ENCODE measurements around the gene CCL1. TPM values are rescaled to one million over a fixed set of nuclear protein-coding genes. Genes with fewer than 3 reads are reported as not detected.

The CCL1 gene
- polyA plus RNA-seq, 1 of the 3 experiments (the other 2 are of a cell fraction): not detected

- TF ChIP-seq, protein P1, sequence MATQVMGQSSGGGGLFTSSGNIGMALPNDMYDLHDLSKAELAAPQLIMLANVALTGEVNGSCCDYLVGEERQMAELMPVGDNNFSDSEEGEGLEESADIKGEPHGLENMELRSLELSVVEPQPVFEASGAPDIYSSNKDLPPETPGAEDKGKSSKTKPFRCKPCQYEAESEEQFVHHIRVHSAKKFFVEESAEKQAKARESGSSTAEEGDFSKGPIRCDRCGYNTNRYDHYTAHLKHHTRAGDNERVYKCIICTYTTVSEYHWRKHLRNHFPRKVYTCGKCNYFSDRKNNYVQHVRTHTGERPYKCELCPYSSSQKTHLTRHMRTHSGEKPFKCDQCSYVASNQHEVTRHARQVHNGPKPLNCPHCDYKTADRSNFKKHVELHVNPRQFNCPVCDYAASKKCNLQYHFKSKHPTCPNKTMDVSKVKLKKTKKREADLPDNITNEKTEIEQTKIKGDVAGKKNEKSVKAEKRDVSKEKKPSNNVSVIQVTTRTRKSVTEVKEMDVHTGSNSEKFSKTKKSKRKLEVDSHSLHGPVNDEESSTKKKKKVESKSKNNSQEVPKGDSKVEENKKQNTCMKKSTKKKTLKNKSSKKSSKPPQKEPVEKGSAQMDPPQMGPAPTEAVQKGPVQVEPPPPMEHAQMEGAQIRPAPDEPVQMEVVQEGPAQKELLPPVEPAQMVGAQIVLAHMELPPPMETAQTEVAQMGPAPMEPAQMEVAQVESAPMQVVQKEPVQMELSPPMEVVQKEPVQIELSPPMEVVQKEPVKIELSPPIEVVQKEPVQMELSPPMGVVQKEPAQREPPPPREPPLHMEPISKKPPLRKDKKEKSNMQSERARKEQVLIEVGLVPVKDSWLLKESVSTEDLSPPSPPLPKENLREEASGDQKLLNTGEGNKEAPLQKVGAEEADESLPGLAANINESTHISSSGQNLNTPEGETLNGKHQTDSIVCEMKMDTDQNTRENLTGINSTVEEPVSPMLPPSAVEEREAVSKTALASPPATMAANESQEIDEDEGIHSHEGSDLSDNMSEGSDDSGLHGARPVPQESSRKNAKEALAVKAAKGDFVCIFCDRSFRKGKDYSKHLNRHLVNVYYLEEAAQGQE (IDR thresholded peaks at IDR 0.05; ENCODE audit: low read depth, low read length): no peak
- no peak for TF ChIP-seq MXI1 (IDR thresholded peaks at IDR 0.05; ENCODE audit: low read depth, low read length)
- TF ChIP-seq POLR2AphosphoS5 (IDR thresholded peaks at IDR 0.05; ENCODE audit: low read depth, low read length): no peak
These were observed 4.4 kb downstream of the CCL1 start (continued) for GRCh38 chr17:34358631-34359030.

DNA sequence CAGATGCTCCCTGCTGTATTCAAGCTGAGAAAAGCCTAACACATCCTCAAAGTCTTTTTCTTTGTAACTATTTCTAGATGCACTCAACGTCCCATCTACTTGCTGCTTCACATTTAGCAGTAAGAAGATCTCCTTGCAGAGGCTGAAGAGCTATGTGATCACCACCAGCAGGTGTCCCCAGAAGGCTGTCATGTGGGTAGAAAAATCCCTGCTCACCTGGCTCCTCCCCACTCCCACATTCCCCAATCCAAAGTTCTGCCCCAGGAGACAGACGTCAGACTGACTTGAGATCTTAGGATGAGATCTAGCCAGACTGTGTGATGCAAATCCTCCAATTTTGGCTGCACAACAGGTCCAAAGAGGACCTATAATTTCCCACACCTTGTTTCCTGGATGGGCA lies 5.6 kb downstream of the CCL1 start:
- H3K27ac ChIP-seq (ENCODE audit: low read depth in 2 of 2, low read length in 1 of 2): no peak overlapping the region
- H3K4me2 ChIP-seq: no peak overlapping the region
- ChIA-PET POLR2A (no interaction called here), CTCF (interaction anchor here (1.0 to 5.2 kb wide), 5 partner anchors 155 to 188 kb away, joined by 3 to 48 read pairs (median 6); no protein-coding TSS in a partner anchor)
- DNase-seq: no peak
- H3K4me3 ChIP-seq (ENCODE audit: low read depth in 2 of 2, low read length in 1 of 2): no peak overlapping the region
- no peaks in the 10 kb centered on the region for H4K20me1 ChIP-seq (ENCODE audit: insufficient read depth)
- H3K4me1 ChIP-seq (ENCODE audit: control insufficient read depth in 1 of 2, insufficient read depth in 2 of 2, low read depth in 1 of 2, low read length in 1 of 2): no peaks in the 10 kb centered on the region
- H3K9me3 ChIP-seq: no peaks in the 10 kb centered on the region
- no peaks in the 10 kb centered on the region for H3F3A ChIP-seq (replicated peaks; ENCODE audit: insufficient read depth)
- TF ChIP-seq ZBTB33 (IDR thresholded peaks at IDR 0.05; ENCODE audit: borderline replicate concordance, low read depth) (no peak), SIN3A (IDR thresholded peaks at IDR 0.05; ENCODE audit: borderline replicate concordance, low read depth, low read length) (no peak), NFIC (IDR thresholded peaks at IDR 0.05; ENCODE audit: borderline replicate concordance) (no peak), RXRA (IDR thresholded peaks at IDR 0.05; ENCODE audit: borderline replicate concordance, low read depth) (no peak), GABPA (IDR thresholded peaks at IDR 0.05; ENCODE audit: low read depth) (no peak), RAD21 (IDR thresholded peaks at IDR 0.05; ENCODE audit: low read length) (no peak), CTCF (IDR thresholded peaks at IDR 0.05) (no peak), TCF12 (IDR thresholded peaks at IDR 0.05) (no peak), SMC3 (IDR thresholded peaks at IDR 0.05; ENCODE audit: low read depth, low read length) (no peak), EP300 (IDR thresholded peaks at IDR 0.05; ENCODE audit: borderline replicate concordance in 1 of 2, low read depth in 1 of 2, low read length in 1 of 2) (no peak), CHD2 (IDR thresholded peaks at IDR 0.05; ENCODE audit: low read length, partially characterized antibody) (no peak), ELF1 (IDR thresholded peaks at IDR 0.05) (no peak), USF1 (IDR thresholded peaks at IDR 0.05; ENCODE audit: borderline replicate concordance, low read depth) (no peak), MXI1 (IDR thresholded peaks at IDR 0.05; ENCODE audit: low read depth, low read length) (no peak), EZH2phosphoT487 (IDR thresholded peaks at IDR 0.05; ENCODE audit: borderline replicate concordance, low read depth) (no peak), RFX5 (IDR thresholded peaks at IDR 0.05; ENCODE audit: low read length) (no peak)
- H3K9me2 ChIP-seq: no peaks in the 10 kb centered on the region
- no peaks in the 10 kb centered on the region for H3K79me2 ChIP-seq (ENCODE audit: insufficient read depth)
- no peak overlapping the region for H2AFZ ChIP-seq (ENCODE audit: low read depth)
- no peaks in the 10 kb centered on the region for H3K36me3 ChIP-seq (replicated peaks in 1 of 2; ENCODE audit: control insufficient read depth in 1 of 2, insufficient read depth in 2 of 2, low read length in 1 of 2)
- 24% methylated on average over 2 of the region's 2 CpGs for WGBS (ENCODE audit: low lambda C conversion rate)
- no peak overlapping the region for H3K9ac ChIP-seq
- H3K27me3 ChIP-seq (ENCODE audit: insufficient read depth): no peaks in the 10 kb centered on the region

Measured in SK-N-SH (cell line).